ENCODE results near the gene IL17D.

- TF ChIP-seq POLR2AphosphoS5 (IDR thresholded peaks at IDR 0.05), result no peak
- TF ChIP-seq CTCF (IDR thresholded peaks at IDR 0.05), result no peak
- TF ChIP-seq POLR2A (IDR thresholded peaks at IDR 0.05), result no peak
These were observed 16.5 kb upstream of the IL17D start for GRCh38 chr13:20686863-20687579.
